ENCODE measurements around the gene REC114.

DNA sequence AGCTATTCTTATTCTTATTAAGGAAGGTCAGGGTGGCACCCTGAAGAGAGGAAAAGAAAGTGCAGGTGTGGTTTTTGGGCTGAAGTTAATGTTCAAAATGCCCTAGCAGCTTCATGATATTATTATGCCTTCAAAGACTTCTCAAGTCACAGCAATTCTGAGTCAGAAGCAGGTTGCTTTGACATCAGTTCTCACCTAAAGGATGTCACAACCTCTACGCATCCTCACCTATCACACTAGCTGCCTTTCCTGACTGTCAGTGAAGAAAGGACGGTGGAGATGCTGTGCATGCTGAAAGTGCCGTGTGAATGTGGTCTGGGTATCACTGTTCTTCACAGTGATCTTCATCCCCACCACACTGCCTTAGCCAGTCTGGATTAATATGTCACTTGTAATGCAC is 140.6 kb downstream of the REC114 start:
- TF ChIP-seq, protein P1, sequence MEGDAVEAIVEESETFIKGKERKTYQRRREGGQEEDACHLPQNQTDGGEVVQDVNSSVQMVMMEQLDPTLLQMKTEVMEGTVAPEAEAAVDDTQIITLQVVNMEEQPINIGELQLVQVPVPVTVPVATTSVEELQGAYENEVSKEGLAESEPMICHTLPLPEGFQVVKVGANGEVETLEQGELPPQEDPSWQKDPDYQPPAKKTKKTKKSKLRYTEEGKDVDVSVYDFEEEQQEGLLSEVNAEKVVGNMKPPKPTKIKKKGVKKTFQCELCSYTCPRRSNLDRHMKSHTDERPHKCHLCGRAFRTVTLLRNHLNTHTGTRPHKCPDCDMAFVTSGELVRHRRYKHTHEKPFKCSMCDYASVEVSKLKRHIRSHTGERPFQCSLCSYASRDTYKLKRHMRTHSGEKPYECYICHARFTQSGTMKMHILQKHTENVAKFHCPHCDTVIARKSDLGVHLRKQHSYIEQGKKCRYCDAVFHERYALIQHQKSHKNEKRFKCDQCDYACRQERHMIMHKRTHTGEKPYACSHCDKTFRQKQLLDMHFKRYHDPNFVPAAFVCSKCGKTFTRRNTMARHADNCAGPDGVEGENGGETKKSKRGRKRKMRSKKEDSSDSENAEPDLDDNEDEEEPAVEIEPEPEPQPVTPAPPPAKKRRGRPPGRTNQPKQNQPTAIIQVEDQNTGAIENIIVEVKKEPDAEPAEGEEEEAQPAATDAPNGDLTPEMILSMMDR (IDR thresholded peaks at IDR 0.05; ENCODE audit: poor library complexity): no peak
- TF ChIP-seq EZH2 (IDR thresholded peaks at IDR 0.05; ENCODE audit: borderline replicate concordance) (no peak), EZH2phosphoT487 (IDR thresholded peaks at IDR 0.05; ENCODE audit: low read depth, severe bottlenecking, unreplicated experiment) (no peak)
